GM10847 (cell line): ENCODE results near the gene MBNL2.

Experiments used
- POLR2A ChIP-seq: IDR thresholded peaks from 2 replicates; pipeline ENCODE4 v1.6.1; 2011; ENCODE audit not compliant: insufficient read length; ENCODE audit errors: extremely low read depth

Gene MBNL2

DNA sequence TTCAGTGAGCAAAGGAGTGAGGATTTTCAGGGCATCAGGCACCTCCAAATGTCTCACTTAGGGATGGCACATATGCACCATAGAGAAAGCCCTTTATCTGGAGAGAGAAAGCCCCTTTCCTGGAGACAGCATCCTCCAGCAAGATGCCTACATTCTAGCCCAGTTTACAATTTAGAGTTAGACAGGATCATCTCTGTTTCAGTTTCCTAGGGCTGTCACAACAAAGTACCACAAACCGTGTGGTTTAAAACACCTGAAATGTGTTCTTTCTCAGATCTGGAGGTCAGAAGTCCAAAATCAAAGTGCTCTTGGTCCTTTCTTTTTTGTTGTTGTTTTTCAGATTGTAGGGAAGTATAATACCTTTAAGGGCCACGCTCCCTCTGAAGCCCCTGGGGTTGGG lies 61.8 kb downstream of the MBNL2 start:
- TF ChIP-seq POLR2A, result no peak

- no peak for TF ChIP-seq POLR2A
Measured at GRCh38 chr13:97284558-97284957, 62.4 kb downstream of the MBNL2 start.

DNA sequence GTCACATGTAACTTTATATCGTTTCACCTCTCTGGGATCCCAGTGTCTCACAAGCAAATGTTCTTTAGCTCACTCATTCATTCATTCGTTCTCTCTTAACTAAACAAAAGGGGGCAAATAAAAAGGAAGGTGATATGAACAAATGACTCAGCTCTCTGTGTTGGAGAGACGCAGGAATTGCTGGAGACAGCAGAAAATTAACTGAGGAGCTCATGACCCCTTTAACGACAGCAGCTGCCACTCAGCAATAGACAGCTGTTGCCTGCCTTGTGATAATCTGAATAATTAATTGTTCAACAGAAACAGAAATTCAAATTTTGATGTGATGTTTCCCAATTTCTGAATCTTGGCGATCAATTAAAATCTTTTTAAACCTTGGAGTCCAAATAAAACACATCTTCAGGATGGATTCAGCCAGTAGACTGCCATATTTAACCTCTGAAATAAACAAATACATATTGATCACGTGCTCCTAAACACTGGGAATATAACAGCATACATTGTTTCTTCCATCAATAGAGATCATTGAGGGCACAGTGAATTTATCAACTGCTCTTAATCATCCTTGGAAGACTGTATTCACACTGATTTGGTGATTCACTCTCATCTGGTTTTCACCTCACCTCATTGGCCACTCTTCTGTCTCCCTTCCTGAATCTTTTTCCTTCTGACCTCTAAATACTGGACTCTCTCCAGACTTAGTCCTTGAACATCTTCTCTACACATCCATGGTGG lies 63.3 kb downstream of the MBNL2 start:
- no peak for TF ChIP-seq POLR2A

DNA sequence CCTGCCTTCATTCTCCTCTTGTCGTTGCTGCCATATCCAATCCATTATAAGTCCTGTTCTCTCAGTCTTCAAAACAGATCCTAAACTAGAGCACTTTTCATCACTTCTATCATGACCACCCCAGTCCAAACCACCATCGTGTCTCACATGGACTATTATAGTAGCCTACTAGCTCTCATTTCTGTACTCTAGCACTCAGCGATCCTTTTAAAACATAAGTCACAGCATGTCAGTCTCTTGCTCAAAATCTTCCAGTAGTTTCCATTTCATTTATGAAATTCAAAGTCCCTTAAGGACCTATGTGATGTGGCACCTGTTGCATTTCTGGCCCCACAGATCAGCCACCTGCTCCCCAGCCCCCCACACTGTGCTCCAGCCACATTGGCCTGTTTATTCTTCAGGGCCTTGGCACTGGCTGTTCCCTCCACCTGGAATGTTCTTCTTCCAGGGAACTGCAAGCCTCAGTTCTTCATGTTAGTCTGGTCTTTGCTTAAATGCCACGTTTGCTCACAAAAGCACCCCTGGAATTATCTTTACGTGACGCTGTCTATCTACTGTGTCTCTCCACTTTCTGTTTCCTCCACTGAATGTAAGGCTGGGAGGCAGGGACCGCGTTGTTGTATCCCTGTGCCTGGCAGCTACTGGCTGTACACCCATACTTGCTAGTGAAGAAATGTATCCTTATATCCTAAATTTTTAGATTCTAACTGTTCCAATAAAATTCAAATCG lies 64.3 kb downstream of the MBNL2 start:
- no peak for TF ChIP-seq POLR2A

DNA sequence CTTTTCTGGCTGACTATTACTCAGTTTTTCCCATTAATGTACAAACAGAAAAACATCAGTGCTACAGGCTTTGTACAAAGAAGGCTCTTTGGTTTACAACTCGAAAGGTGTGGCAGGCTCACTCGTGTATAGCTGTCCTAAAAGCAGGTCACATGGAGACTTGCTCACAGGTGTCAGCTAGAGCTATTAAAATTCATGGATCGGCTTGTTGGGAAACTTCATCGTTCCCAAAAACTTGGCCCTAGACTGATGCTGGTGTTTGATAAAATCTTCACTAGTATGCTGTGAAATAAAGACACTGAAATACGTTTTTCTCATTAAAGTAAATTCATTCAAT lies 64.9 kb downstream of the MBNL2 start:
- no peak for TF ChIP-seq POLR2A

DNA sequence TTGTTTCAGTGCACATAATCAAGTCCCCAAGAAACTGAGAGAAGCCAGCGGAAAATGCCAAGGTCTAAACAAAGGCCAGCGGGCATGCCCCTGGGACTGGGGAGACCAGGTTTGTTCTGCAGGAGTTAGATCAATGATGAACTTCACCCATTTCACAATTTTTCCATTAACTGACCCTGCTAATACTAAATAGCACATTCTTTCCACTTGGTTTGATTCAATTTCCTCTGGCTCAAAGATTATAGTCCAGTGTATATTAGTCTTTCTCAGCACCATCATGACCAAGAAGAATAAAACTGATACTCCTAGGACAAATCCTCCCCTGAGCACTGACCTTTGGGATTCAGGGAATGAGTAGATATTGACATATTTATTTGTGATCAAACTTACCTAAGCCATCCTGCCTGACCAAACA lies 66.4 kb downstream of the MBNL2 start:
- TF ChIP-seq POLR2A, result no peak

- no peak for TF ChIP-seq POLR2A
Measured at GRCh38 chr13:97289514-97290298, 67.6 kb downstream of the MBNL2 start.

GRCh38 chr13:97295283-97296182 lies 73.4 kb downstream of the MBNL2 start:
- no peak for TF ChIP-seq POLR2A

- TF ChIP-seq POLR2A, result no peak
Measured at GRCh38 chr13:97296740-97297139, 74.6 kb downstream of the MBNL2 start.

- no peak for TF ChIP-seq POLR2A
Measured at GRCh38 chr13:97298816-97299215, 76.7 kb downstream of the MBNL2 start.

DNA sequence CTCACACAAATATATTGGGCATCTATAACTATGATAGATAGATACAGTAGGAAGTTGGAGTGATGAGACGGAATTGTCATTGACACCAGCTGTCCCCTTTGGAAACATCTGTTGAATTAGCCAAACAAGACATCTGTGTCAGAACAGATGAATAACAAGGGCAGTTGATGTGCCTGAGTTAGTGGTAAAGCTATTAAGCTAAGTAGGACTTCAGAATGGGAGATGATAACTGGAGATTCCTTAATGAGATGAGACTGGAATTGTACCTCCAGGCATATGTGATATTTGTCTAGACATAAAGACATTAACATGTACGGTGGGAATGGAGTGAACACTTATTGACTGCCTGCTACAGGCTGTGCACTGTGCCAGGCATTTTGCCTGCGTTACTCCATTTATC lies 78.7 kb downstream of the MBNL2 start:
- TF ChIP-seq POLR2A, result no peak

DNA sequence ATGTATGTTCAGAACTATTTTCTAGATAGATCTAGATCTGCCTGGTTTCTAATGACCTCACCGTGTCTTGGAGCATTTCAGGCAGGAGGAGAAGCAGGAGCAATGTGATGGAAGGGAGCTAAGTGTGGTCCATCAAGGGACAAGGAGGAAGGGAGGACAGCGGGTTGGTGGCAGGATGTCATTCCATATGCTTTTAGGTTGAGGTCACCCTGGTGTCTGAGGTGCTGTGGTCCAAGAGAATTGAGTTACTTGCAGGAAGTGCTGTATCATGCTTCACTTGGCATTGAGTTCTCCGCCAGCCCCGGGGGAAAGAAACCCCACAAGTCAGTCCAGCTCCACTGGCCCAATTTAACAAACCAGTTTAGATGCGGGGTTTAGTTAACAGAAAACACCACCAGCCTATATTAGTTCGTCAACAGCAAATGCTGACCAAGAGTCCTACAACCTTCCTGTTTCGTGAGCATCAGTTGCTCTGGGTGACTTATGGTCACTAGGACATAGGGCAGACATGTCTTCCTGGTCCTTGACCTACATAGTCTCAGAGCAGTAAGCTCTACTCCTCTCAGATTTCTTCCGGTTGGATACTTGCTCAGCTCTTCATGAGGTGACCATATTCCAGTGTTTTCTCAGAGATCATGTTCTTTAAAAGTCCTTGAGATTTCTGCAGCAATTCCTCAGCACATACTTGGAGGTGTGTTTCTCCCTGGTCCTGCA lies 79.4 kb downstream of the MBNL2 start:
- TF ChIP-seq POLR2A, result no peak

DNA sequence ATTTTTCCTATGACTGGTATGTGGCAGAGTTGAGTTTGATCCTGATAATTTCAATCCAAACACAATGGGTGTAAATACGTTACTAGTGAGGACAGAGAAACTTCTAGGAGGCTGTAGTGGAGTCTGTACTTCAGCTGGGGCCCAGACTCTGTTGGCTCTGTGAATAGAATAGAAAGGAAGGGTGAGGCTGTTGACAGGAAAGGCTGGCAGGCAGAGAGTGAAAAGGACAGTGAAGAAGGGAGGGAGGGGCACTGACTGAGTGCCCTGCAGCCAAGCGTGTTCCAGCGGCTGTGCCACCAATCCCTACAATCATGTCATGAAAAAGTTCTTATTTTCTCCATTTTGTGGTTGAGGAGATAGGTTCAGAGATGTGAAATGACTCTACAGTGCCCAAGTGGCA lies 80.5 kb downstream of the MBNL2 start:
- no peak for TF ChIP-seq POLR2A

- TF ChIP-seq POLR2A, result no peak
Measured at GRCh38 chr13:97306106-97306505, 84.0 kb downstream of the MBNL2 start.
